GM13976 (cell line): ENCODE measurements around the gene ZNF169.
"Not testable (repeated sequence)": the region's sequence is repeated elsewhere in the genome, so short reads cannot be mapped to it uniquely, and the experiment has no call there.

Experiments
- DNase-seq: peaks from one replicate; pipeline ENCODE4 v3.0.0; 2012; ENCODE audit warnings: low spot score
- in situ Hi-C: fragments of 300-500 bp; cut with MboI; formaldehyde crosslinking; loops from one replicate; pipeline ENCODE4 v1.12.0; 2022; ENCODE audit warnings: low sequenced_read_pairs, mixed read lengths, inconsistent platforms; ENCODE audit not compliant: unreplicated experiment
- TF ChIP-seq, protein P1 (sequence below): IDR thresholded peaks from 2 replicates; pipeline ENCODE4 v1.5.1; 2012; ENCODE audit warnings: borderline replicate concordance, mild to moderate bottlenecking; ENCODE audit not compliant: insufficient read depth; ENCODE audit errors: extremely low read depth, missing control alignments, control extremely low read depth

Gene ZNF169

GRCh38 chr9:94228616-94229015, 30.5 kb upstream of the ZNF169 start:
- TF ChIP-seq, protein P1, sequence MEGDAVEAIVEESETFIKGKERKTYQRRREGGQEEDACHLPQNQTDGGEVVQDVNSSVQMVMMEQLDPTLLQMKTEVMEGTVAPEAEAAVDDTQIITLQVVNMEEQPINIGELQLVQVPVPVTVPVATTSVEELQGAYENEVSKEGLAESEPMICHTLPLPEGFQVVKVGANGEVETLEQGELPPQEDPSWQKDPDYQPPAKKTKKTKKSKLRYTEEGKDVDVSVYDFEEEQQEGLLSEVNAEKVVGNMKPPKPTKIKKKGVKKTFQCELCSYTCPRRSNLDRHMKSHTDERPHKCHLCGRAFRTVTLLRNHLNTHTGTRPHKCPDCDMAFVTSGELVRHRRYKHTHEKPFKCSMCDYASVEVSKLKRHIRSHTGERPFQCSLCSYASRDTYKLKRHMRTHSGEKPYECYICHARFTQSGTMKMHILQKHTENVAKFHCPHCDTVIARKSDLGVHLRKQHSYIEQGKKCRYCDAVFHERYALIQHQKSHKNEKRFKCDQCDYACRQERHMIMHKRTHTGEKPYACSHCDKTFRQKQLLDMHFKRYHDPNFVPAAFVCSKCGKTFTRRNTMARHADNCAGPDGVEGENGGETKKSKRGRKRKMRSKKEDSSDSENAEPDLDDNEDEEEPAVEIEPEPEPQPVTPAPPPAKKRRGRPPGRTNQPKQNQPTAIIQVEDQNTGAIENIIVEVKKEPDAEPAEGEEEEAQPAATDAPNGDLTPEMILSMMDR: no peak
- DNase-seq: no peak
- in situ Hi-C loops: no loop called here

DNA sequence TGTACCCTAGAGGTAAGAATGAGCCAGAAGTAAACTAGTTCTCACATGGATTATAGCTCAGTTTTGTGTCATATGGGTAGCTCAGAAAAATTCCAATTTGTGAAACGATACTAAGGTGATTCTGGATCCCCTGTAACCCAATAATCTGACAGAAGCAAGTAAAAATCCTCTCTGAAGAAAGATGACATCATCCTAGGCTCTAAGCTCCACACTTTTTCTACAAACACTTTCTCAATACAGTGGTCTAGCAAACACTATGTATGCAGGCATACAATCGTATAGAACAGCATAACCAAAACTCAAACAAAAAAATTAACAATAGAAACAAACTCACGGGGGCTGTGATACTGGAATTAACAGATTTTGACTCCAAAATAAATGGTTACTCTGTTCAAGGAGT, 26.7 kb upstream of the ZNF169 start:
- in situ Hi-C loops: no loop called here
- no peak for DNase-seq

GRCh38 chr9:94241098-94241497, 18.0 kb upstream of the ZNF169 start:
- DNase-seq: not testable (repeated sequence)

More for the DNA sequence above, 26.7 kb upstream of the ZNF169 start:
- TF ChIP-seq, protein P1: no peak

DNA sequence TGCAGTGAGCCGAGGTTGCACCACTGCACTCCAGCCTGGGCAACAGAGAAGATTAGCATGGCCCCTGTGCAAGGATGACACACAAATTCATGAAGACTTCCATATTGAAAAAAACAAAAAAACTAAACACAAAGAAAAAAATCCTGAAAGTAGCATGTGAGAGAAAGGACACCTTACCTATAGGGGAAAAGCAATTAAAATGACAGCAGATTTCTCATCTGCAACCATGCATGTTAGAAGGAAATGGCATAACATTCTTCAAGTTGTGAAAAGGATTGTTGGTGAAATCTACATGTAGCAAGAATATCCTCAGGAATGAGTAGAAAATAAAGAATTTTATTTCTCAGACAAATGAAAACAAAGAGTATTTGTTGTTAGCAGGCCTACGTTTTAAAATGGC, 13.4 kb upstream of the ZNF169 start:
- TF ChIP-seq, protein P1: no peak
- in situ Hi-C loops: no loop called here
- DNase-seq: no peak

More at GRCh38 chr9:94241098-94241497, 18.0 kb upstream of the ZNF169 start:
- in situ Hi-C loops: not testable (repeated sequence)

DNA sequence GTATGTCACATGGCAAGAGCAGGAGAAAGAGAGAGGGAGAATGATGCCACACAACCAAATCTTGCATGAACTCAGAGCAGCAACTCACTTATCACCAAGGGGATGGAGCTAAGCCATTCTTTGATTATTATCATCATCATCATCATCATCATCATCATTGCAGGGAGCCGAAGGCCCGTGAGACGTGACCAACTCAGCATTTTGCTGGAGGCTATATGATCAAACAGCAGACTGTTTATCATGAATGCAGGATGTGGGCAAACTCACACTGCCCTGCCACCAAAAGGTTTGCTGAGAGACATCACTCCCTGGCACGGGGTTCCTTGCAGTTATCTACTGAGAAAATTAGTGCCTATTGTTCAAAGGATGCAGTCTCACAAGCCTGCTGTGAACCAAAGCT, 8.6 kb upstream of the ZNF169 start:
- TF ChIP-seq, protein P1: no peak
- DNase-seq: no peak
- in situ Hi-C loops: no loop called here

DNA sequence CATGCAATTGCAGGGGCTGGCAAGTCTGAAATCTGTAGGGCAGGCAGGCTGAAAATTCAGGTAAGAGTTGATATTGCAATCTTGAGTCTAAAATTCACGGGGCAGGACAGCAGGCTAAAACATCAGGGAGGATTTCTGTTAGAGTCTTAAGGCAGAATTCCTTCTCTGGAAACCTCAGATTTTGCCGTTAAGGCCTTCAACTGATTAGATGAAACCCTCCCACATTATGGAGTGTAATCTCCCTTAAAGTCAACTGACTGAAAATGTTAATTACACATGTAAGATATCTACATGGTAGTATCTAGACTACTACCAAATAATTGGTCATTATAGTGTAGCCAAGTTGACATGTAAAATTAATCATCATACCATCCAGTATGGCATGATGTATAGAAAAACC, 3.1 kb upstream of the ZNF169 start:
- TF ChIP-seq, protein P1: no peak
- in situ Hi-C loops: no loop called here
- DNase-seq: no peak

- DNase-seq, in situ Hi-C loops: not testable (repeated sequence)
Observed at GRCh38 chr9:94265626-94266402, 6.7 kb downstream of the ZNF169 start.
